Measurements from ENCODE around the gene SPP2.

The SPP2 gene

GRCh38 chr2:234050455-234051135 lies at the start of gene SPP2:
Gene SPP2, plus strand, starts transcription at chr2:234050702. Its CDS starts 85 bp downstream, at chr2:234050787.
- DNase-seq (ENCODE audit: low spot score): no peak

GRCh38 chr2:234001380-234002160 lies 48.9 kb upstream of the SPP2 start:
- DNase-seq (ENCODE audit: low spot score): no peak

GRCh38 chr2:234002281-234002680 lies 48.2 kb upstream of the SPP2 start:
- no peak for DNase-seq (ENCODE audit: low spot score)

- peak; percentile 22 for DNase-seq (ENCODE audit: low spot score)
These were observed 46.4 kb upstream of the SPP2 start for GRCh38 chr2:234003972-234004617.

GRCh38 chr2:234005126-234005525 lies 45.4 kb upstream of the SPP2 start:
- DNase-seq (ENCODE audit: low spot score): no peak

- no peak for DNase-seq (ENCODE audit: low spot score)
These were observed 44.0 kb upstream of the SPP2 start for GRCh38 chr2:234006501-234006900.

GRCh38 chr2:234014427-234014826 lies 36.1 kb upstream of the SPP2 start:
- no peak for DNase-seq (ENCODE audit: low spot score)

- DNase-seq (ENCODE audit: low spot score): no peak
These were observed 34.6 kb upstream of the SPP2 start for GRCh38 chr2:234015861-234016260.

- DNase-seq (ENCODE audit: low spot score): no peak
These were observed 30.6 kb upstream of the SPP2 start for GRCh38 chr2:234019896-234020295.

- DNase-seq (ENCODE audit: low spot score): no peak
These were observed 30.2 kb upstream of the SPP2 start for GRCh38 chr2:234020332-234020731.

- DNase-seq (ENCODE audit: low spot score): no peak
These were observed 28.1 kb upstream of the SPP2 start for GRCh38 chr2:234022424-234022823.

- no peak for DNase-seq (ENCODE audit: low spot score)
These were observed 26.2 kb upstream of the SPP2 start for GRCh38 chr2:234024304-234024703.

- peak; percentile 14 for DNase-seq (ENCODE audit: low spot score)
These were observed 25.0 kb upstream of the SPP2 start for GRCh38 chr2:234025466-234025865.

GRCh38 chr2:234025891-234026401 lies 24.6 kb upstream of the SPP2 start:
- no peak for DNase-seq (ENCODE audit: low spot score)

GRCh38 chr2:234026693-234027254 lies 23.7 kb upstream of the SPP2 start:
- DNase-seq (ENCODE audit: low spot score): peak; percentile 10

GRCh38 chr2:234027641-234028040 lies 22.9 kb upstream of the SPP2 start:
- DNase-seq (ENCODE audit: low spot score): no peak

- DNase-seq (ENCODE audit: low spot score): no peak
These were observed 21.3 kb upstream of the SPP2 start for GRCh38 chr2:234029150-234029733.

GRCh38 chr2:234031207-234031606 lies 19.3 kb upstream of the SPP2 start:
- DNase-seq (ENCODE audit: low spot score): no peak

GRCh38 chr2:234032279-234032856 lies 18.1 kb upstream of the SPP2 start:
- DNase-seq (ENCODE audit: low spot score): peak; percentile 83

- DNase-seq (ENCODE audit: low spot score): no peak
These were observed 17.3 kb upstream of the SPP2 start for GRCh38 chr2:234033174-234033573.

GRCh38 chr2:234033885-234034284 lies 16.6 kb upstream of the SPP2 start:
- DNase-seq (ENCODE audit: low spot score): no peak
